GM10266 (cell line): ENCODE measurements around the gene PRKCE.

Experiments used
- DNase-seq: peaks from one replicate; pipeline ENCODE4 v3.0.0; 2012; ENCODE audit errors: extremely low spot score
- CTCF ChIP-seq: IDR thresholded peaks from 2 replicates; pipeline ENCODE4 v1.5.1; 2012; ENCODE audit warnings: mild to moderate bottlenecking, low read depth; ENCODE audit not compliant: control insufficient read depth, insufficient read depth; ENCODE audit errors: missing control alignments

The PRKCE gene

GRCh38 chr2:45851111-45851510, 199.6 kb downstream of the PRKCE start:
- TF ChIP-seq CTCF = no peak
- DNase-seq = no peak

- TF ChIP-seq CTCF = no peak
- DNase-seq = no peak
Measured at GRCh38 chr2:45851576-45852304, 200.3 kb downstream of the PRKCE start.

- no peak for TF ChIP-seq CTCF
- DNase-seq = no peak
Measured at GRCh38 chr2:45852450-45853150, 201.1 kb downstream of the PRKCE start.

- TF ChIP-seq CTCF = no peak
- DNase-seq = no peak
Measured at GRCh38 chr2:45855374-45855773, 203.9 kb downstream of the PRKCE start.

- no peak for DNase-seq
- TF ChIP-seq CTCF = no peak
Measured at GRCh38 chr2:45856391-45857274, 205.2 kb downstream of the PRKCE start.

- no peak for TF ChIP-seq CTCF
- no peak for DNase-seq
Measured at GRCh38 chr2:45857275-45857609, 205.8 kb downstream of the PRKCE start.
